ENCODE results near the gene RAB44.

Gene RAB44

DNA sequence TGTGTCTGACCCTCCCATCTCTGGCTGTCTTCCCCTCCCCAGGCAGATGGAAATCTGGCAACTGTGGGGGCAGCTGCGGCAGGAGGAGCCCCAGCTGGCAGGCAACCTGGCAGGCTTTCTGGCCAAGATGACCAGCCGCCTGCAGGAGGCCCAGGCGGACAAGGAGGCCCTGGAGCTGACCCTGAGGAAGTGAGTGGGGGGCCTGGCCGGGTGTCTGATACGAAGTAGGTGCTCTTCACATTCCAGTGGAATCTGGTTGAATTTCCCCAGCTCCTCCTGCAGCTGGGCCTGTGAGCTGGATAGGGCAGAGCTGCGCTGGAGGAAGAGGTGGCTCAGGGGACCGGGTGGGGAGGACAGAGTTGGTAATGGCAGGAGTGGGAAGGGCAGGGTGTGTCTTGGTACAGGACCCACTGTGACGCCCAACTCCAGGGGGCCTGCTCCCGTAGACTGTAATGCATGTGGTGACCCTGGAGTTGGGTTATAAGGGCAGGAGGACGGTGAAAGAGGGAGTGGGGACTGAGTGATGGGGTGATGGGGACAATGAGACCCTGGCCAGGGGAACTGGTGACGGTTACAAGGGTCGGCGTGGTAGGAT, 19.7 kb downstream of the RAB44 start:
- no peak for DNase-seq (ENCODE audit: extremely low read depth, low read depth)
- no peak for TF ChIP-seq CTCF (IDR thresholded peaks at IDR 0.05; ENCODE audit: low read depth, low read length)

- no peak for DNase-seq (ENCODE audit: extremely low read depth, low read depth)
- TF ChIP-seq CTCF (IDR thresholded peaks at IDR 0.05; ENCODE audit: low read depth, low read length), result no peak
Measured at GRCh38 chr6:36717871-36718540, 20.4 kb downstream of the RAB44 start.

GRCh38 chr6:36718560-36718959, 20.9 kb downstream of the RAB44 start:
- DNase-seq (ENCODE audit: extremely low read depth, low read depth), result no peak
- TF ChIP-seq CTCF (IDR thresholded peaks at IDR 0.05; ENCODE audit: low read depth, low read length), result no peak

- no peak for DNase-seq (ENCODE audit: extremely low read depth, low read depth)
- no peak for TF ChIP-seq CTCF (IDR thresholded peaks at IDR 0.05; ENCODE audit: low read depth, low read length)
Measured at GRCh38 chr6:36719126-36719525, 21.5 kb downstream of the RAB44 start.

DNA sequence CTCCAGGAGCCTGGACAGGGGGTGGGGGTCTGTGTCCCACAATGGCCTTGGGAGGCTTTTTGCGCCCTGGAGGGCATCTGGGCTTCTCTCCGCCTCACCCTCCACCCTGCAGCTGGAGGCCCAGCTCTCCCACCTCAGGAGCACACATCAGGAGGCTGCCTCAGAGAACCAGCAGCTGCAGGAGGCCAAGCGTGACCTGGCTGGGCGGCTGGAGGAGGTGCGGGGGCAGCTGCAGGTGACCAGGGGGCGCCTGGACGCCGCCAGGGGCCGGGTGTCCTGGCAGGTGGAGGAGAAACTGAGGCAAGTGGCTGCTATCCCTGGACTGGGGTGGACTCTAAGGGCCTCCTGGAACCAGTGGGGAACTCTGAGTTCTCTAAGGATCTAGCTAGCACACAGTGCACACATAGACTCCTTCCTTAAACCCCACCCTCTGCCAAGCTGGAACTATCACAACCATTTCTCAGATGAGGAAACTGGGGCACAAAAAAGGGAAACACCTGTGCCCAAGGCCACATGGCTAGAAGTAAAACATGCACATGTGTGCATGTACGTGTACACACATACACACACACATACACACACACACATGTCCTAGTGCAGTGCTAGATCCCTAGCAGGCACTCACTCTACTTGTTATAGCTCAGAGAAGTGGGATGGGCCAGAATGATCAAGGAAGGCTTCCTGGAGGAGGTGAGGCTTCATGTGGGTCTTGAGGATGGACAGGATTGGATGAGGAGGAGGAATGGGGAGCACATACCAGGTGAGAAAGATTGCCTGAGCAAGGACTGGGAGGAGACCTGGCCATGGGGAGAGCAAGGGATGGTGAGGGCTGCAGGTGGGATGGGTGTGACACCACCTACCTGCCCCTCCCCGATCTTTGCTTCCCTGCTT, 22.9 kb downstream of the RAB44 start:
- DNase-seq (ENCODE audit: extremely low read depth, low read depth), result no peak
- no peak for TF ChIP-seq CTCF (IDR thresholded peaks at IDR 0.05; ENCODE audit: low read depth, low read length)

- TF ChIP-seq CTCF (IDR thresholded peaks at IDR 0.05; ENCODE audit: low read depth, low read length), result no peak
- no peak for DNase-seq (ENCODE audit: extremely low read depth, low read depth)
Measured at GRCh38 chr6:36721369-36722140, 23.9 kb downstream of the RAB44 start.
